Liver (tissue), 9 donors: ENCODE data around the gene PPP2R2B. TPM values are rescaled to one million over a fixed set of nuclear protein-coding genes. Genes with fewer than 3 reads are reported as not detected.

ENCODE experiments used
- DNase-seq: peaks from one replicate; pipeline ENCODE4 v3.0.0-alpha.2; 2017; ENCODE audit warnings: low spot score
- H3K27ac ChIP-seq, 2 donors: one replicate each; pipeline ENCODE4 v1.7.0; 2013; ENCODE audit warnings: inconsistent platforms in 2 of 2, low read length in 2 of 2, control low read depth in 1 of 2, low read depth in 1 of 2, mild to moderate bottlenecking in 1 of 2
- H3K27me3 ChIP-seq, 4 donors: one replicate each; pipeline versions ENCODE4 v1.6.1 to v1.7.0; 2013; ENCODE audit warnings: low read length in 3 of 4, inconsistent platforms in 1 of 4, mild to moderate bottlenecking in 1 of 4, moderate library complexity in 1 of 4; ENCODE audit not compliant: control insufficient read depth in 4 of 4, insufficient read depth in 4 of 4
- H3K36me3 ChIP-seq, 4 donors: one replicate each; pipeline versions ENCODE4 v1.6.1 to v1.7.0; 2013; ENCODE audit warnings: low read length in 3 of 4, mild to moderate bottlenecking in 3 of 4, low read depth in 1 of 4, moderate library complexity in 1 of 4; ENCODE audit not compliant: control insufficient read depth in 4 of 4, insufficient read depth in 3 of 4
- H3K4me1 ChIP-seq, 4 donors: one replicate each; pipeline versions ENCODE4 v1.6.1 to v1.7.0; 2013; ENCODE audit warnings: low read length in 3 of 4, mild to moderate bottlenecking in 3 of 4, moderate library complexity in 1 of 4; ENCODE audit not compliant: control insufficient read depth in 4 of 4, insufficient read depth in 4 of 4
- H3K4me3 ChIP-seq, 3 donors: one replicate each; pipeline versions ENCODE4 v1.6.1 to v1.7.0; 2013; ENCODE audit warnings: low read length in 3 of 3, control low read depth in 1 of 3, low read depth in 1 of 3, mild to moderate bottlenecking in 1 of 3
- H3K9ac ChIP-seq, 2 donors: one replicate each; pipeline ENCODE4 v1.7.0; 2013; ENCODE audit warnings: low read length in 2 of 2, mild to moderate bottlenecking in 2 of 2, moderate library complexity in 2 of 2, control low read depth in 1 of 2, low read depth in 1 of 2
- H3K9me3 ChIP-seq, 4 donors: one replicate each; pipeline versions ENCODE4 v1.6.1 to v1.7.0; 2013; ENCODE audit warnings: low read length in 3 of 4; ENCODE audit not compliant: control insufficient read depth in 4 of 4
- CTCF ChIP-seq: fragments of 150-350 bp; IDR thresholded peaks from 2 replicates; pipeline ENCODE4 v1.5.1; 2017; ENCODE audit warnings: improper control_type of control experiment, low read depth, low read length; ENCODE audit not compliant: missing input control
- EGR1 ChIP-seq, 2 donors: IDR thresholded peaks; 2 replicates each; pipeline ENCODE4 v1.6.1; 2016 to 2018; ENCODE audit warnings: antibody characterized with exemption in 2 of 2, low read depth in 2 of 2
- FOXA1 ChIP-seq: IDR thresholded peaks from 2 replicates; pipeline ENCODE4 v1.6.1; 2016; ENCODE audit warnings: antibody characterized with exemption
- FOXA2 ChIP-seq: IDR thresholded peaks from 2 replicates; pipeline ENCODE4 v1.6.1; 2016; ENCODE audit warnings: antibody characterized with exemption
- HNF4A ChIP-seq, 2 donors: conservative IDR thresholded peaks; 2 replicates each; pipeline ENCODE4 v1.6.1; 2016; ENCODE audit warnings: antibody characterized with exemption in 2 of 2, mild to moderate bottlenecking in 2 of 2
- JUND ChIP-seq, 2 donors: IDR thresholded peaks; 2 replicates each; pipeline ENCODE4 v1.6.1; 2016; ENCODE audit warnings: antibody characterized with exemption in 2 of 2
- MAX ChIP-seq: IDR thresholded peaks from 2 replicates; pipeline ENCODE4 v1.6.1; 2016; ENCODE audit warnings: antibody characterized with exemption
- NR2F2 ChIP-seq: IDR thresholded peaks from 2 replicates; pipeline ENCODE4 v1.6.1; 2016; ENCODE audit warnings: antibody characterized with exemption
- RAD21 ChIP-seq, 2 donors: IDR thresholded peaks; 2 replicates each; pipeline ENCODE4 v1.6.1; 2016; ENCODE audit warnings: antibody characterized with exemption in 2 of 2, mild to moderate bottlenecking in 2 of 2
- RXRA ChIP-seq, 2 donors: IDR thresholded peaks; 2 replicates each; pipeline ENCODE4 v1.6.1; 2017 to 2018; ENCODE audit warnings: antibody characterized with exemption in 2 of 2, mild to moderate bottlenecking in 1 of 2
- SP1 ChIP-seq: IDR thresholded peaks from 2 replicates; pipeline ENCODE4 v1.6.1; 2018; ENCODE audit warnings: antibody characterized with exemption, mild to moderate bottlenecking
- TAF1 ChIP-seq: conservative IDR thresholded peaks from 2 replicates; pipeline ENCODE4 v1.6.1; 2016; ENCODE audit warnings: antibody characterized with exemption, mild to moderate bottlenecking
- YY1 ChIP-seq: IDR thresholded peaks from 2 replicates; pipeline ENCODE4 v1.6.1; 2016; ENCODE audit warnings: antibody characterized with exemption, mild to moderate bottlenecking
- WGBS: extraction: QIAGEN DNeasy Blood & Tissue Kit; methylation state at CpG from one replicate; pipeline ENCODE4 v1.1.7; 2013; 5-methylcytosine and 5-hydroxymethylcytosine counted together
- polyA plus RNA-seq, 2 donors: library from polyadenylated mRNA; stranded (reverse) in 1 of 2; unstranded in 1 of 2; fragments of 200-250 nt in 1 of 2; fragments of >200 nt in 1 of 2; fragmentation: Nextera tagmentation in 1 of 2; extraction: Ambion mirVana in 1 of 2; gene quantifications; one replicate each; pipeline versions ENCODE4 v1.2.1 to v1.2.3, GENCODE V29; 2013 to 2015
- total RNA-seq, 2 donors: library from RNA; depleted of rRNA; stranded (reverse); fragments of >200 nt; gene quantifications; one replicate each; pipeline ENCODE4 v1.2.3, GENCODE V29; 2014
- TF ChIP-seq, protein P1 (sequence below): IDR thresholded peaks from 2 replicates; pipeline ENCODE4 v1.6.1; 2016; ENCODE audit warnings: antibody characterized with exemption
- TF ChIP-seq, protein P2 (sequence below): IDR thresholded peaks from 2 replicates; pipeline ENCODE4 v1.6.1; 2016; ENCODE audit warnings: antibody characterized with exemption
- TF ChIP-seq, protein P3 (sequence below): IDR thresholded peaks from 2 replicates; pipeline ENCODE4 v1.6.1; 2016; ENCODE audit warnings: antibody characterized with exemption, mild to moderate bottlenecking
- donor health status: healthy.
- donor health status: healthy.
- donor health status: healthy.
- donor health status: healthy.
- donor health status: healthy.

The PPP2R2B gene
- total and polyA plus RNA-seq, 4 donors = 0.15 to 6.3 (median 0.40) TPM

DNA sequence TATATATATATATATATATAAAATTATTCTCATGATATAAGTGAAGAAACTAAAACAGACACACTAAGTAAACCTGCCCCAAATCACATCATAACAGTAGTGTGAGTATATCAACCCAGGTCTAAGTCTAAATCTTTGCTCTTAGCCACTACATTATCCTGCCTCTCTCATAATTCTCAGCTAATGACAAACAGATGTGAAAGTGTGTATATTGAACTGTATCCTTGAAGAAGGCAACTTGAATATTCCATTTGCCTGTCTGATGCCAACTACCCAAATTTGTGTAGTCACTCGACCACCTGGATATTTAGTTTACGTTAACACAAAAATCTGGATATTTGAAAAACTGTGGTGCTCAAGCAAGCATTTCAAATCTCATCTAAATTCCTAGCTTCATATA lies 97.4 kb downstream of the PPP2R2B start:
- TF ChIP-seq FOXA1 = no peak
- no peak for TF ChIP-seq MAX
- TF ChIP-seq, protein P1, sequence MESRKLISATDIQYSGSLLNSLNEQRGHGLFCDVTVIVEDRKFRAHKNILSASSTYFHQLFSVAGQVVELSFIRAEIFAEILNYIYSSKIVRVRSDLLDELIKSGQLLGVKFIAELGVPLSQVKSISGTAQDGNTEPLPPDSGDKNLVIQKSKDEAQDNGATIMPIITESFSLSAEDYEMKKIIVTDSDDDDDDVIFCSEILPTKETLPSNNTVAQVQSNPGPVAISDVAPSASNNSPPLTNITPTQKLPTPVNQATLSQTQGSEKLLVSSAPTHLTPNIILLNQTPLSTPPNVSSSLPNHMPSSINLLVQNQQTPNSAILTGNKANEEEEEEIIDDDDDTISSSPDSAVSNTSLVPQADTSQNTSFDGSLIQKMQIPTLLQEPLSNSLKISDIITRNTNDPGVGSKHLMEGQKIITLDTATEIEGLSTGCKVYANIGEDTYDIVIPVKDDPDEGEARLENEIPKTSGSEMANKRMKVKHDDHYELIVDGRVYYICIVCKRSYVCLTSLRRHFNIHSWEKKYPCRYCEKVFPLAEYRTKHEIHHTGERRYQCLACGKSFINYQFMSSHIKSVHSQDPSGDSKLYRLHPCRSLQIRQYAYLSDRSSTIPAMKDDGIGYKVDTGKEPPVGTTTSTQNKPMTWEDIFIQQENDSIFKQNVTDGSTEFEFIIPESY = no peak
- TF ChIP-seq EGR1 (IDR thresholded peaks at IDR 0.05; ENCODE audit: low read depth in 2 of 2) = no peak
- TF ChIP-seq TAF1 = no peak
- TF ChIP-seq RAD21 (IDR thresholded peaks at IDR 0.05) = no peak
- TF ChIP-seq SP1 = no peak
- no peak for TF ChIP-seq JUND (IDR thresholded peaks at IDR 0.05)
- no peak for TF ChIP-seq HNF4A (conservative IDR thresholded peaks at IDR 0.05)
- TF ChIP-seq, protein P2, sequence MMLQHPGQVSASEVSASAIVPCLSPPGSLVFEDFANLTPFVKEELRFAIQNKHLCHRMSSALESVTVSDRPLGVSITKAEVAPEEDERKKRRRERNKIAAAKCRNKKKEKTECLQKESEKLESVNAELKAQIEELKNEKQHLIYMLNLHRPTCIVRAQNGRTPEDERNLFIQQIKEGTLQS = no peak
- TF ChIP-seq, protein P3, sequence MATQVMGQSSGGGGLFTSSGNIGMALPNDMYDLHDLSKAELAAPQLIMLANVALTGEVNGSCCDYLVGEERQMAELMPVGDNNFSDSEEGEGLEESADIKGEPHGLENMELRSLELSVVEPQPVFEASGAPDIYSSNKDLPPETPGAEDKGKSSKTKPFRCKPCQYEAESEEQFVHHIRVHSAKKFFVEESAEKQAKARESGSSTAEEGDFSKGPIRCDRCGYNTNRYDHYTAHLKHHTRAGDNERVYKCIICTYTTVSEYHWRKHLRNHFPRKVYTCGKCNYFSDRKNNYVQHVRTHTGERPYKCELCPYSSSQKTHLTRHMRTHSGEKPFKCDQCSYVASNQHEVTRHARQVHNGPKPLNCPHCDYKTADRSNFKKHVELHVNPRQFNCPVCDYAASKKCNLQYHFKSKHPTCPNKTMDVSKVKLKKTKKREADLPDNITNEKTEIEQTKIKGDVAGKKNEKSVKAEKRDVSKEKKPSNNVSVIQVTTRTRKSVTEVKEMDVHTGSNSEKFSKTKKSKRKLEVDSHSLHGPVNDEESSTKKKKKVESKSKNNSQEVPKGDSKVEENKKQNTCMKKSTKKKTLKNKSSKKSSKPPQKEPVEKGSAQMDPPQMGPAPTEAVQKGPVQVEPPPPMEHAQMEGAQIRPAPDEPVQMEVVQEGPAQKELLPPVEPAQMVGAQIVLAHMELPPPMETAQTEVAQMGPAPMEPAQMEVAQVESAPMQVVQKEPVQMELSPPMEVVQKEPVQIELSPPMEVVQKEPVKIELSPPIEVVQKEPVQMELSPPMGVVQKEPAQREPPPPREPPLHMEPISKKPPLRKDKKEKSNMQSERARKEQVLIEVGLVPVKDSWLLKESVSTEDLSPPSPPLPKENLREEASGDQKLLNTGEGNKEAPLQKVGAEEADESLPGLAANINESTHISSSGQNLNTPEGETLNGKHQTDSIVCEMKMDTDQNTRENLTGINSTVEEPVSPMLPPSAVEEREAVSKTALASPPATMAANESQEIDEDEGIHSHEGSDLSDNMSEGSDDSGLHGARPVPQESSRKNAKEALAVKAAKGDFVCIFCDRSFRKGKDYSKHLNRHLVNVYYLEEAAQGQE = no peak
- Histone ChIP-seq H3K27ac (no peak overlapping the region), H3K36me3 (no peaks in the 10 kb centered on the region), H3K4me3 (no peak overlapping the region), H3K4me1 (no peaks in the 10 kb centered on the region), H3K9me3 (peaks cover 0 to 2% (median 0%) of the 10 kb centered on the region in 4 donors), H3K9ac (no peak overlapping the region), H3K27me3 (no peaks in the 10 kb centered on the region)
- no peak for DNase-seq
- whole genome bisulfite sequencing = 94% methylated on average over 2 of the region's 2 CpGs

- WGBS = 92% methylated on average over 10 of the region's 10 CpGs
- DNase-seq = no peak
- Histone ChIP-seq H3K27me3 (no peaks in the 10 kb centered on the region), H3K27ac (no peak overlapping the region), H3K36me3 (no peaks in the 10 kb centered on the region), H3K9me3 (peaks cover 0 to 2% (median 0%) of the 10 kb centered on the region in 4 donors), H3K4me3 (no peak overlapping the region), H3K4me1 (no peaks in the 10 kb centered on the region), H3K9ac (no peak overlapping the region)
- no peak for TF ChIP-seq EGR1 (IDR thresholded peaks at IDR 0.05; ENCODE audit: low read depth in 2 of 2)
- TF ChIP-seq FOXA2 = no peak
- no peak for TF ChIP-seq RXRA (IDR thresholded peaks at IDR 0.05)
- no peak for TF ChIP-seq SP1
- no peak for TF ChIP-seq CTCF
- TF ChIP-seq NR2F2 = no peak
- TF ChIP-seq YY1 = no peak
Measured at GRCh38 chr5:146779211-146779869, 99.2 kb downstream of the PPP2R2B start.
